H54 (cell line): ENCODE measurements around the gene DCAF8.

Experiments
- DNase-seq: peaks from one replicate; pipeline ENCODE4 v3.0.0; 2011; ENCODE audit warnings: low spot score, mixed read lengths; ENCODE audit not compliant: insufficient read length
- FAIRE-seq: peaks from 3 replicates; lab custom pipeline; 2011; peaks lifted over from hg19 to GRCh38; lab: Jason Lieb, UNC
- POLR2A ChIP-seq: IDR thresholded peaks from 2 replicates; pipeline ENCODE4 v1.6.1; 2011; ENCODE audit warnings: low read depth, mild to moderate bottlenecking, low read length

Gene DCAF8

DNA sequence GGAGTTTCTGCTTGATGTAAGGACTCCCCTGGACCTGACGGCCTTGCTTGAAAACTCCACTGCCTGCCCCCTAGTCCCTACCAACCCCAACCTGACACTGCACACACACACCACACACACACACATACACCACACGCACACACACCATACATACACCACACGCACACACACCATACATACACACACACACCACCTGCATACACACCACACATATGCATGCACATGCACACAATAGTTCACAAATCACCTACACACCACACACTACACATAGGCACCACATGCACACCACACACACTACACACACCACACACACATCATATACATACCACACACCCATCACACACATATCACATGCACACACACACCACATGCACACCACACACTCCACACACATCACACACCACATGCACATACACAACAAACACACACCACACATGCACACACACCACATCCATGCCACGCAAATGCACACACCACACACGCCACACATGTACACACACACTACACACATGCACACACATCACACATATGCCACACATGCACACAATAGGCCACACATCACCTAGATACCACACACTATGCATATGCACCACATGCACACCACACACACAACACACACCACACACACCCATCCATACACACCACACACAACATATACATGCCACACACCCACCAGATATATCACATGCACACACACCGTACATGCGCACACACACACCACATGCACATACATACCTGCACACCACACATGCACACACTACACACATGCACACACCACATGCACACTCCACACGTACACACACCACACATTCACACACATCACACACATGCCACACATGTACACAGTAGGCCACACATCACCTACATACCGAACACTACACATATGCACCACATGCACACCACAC is 68.3 kb downstream of the DCAF8 start:
- FAIRE-seq, result no peak
- no peak for DNase-seq
- no peak for TF ChIP-seq POLR2A

DNA sequence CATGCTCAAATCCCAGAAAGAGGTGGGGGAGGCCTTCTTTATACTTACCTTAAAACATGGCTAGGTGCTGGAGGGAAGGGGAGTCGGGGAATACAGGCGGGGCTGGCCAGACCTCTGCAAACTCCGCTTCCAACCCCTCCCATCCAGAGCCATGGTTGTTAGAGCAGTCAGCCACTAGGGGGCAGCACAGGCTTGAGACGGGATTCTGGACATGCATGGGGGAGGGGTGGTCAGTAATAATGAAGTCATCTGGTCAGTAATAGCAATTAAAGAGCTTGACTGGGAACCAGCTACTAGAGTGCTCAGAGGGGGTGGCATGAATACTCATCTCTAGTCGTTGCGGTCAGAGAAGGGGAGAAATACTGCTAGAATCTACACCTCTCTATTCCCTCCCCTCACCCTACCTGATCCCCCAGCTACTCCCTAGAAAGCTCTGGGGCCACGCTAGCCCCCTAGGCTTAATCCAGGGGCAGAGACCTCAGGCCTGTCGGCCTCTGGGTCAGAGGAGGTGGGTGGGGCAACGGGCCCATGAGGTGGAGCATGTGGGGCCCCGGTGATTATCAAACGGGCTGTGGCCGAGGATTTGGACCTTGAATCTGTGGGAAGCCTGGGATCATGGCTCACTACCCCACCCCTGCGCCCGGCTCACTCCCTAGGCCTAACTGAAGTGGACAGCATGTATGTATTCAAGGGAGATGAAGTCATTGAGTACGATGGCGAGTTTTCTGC is 69.1 kb downstream of the DCAF8 start:
- DNase-seq (peak; percentile 78), FAIRE-seq (no peak)
- no peak for TF ChIP-seq POLR2A

DNA sequence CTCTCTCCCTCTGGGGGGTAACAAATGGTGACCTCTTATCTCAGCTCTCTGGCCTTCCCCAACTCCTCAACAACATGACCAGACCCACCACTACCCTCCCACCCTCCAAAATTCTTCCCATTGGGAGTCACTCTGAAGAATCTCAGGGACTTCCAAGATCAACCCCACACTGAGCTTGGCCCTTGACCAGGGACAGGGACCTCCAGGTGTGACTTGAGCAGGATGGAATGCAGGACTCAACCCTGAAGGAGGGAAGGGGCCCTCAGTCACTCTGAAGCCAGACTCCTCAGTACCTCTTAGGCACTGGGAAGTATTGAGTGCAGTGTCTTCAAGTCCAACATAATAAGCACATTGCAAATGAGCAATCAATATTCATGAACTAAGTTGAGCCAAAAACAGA is 70.1 kb downstream of the DCAF8 start:
- DNase-seq (no peak), FAIRE-seq (no peak)
- TF ChIP-seq POLR2A, result no peak

DNA sequence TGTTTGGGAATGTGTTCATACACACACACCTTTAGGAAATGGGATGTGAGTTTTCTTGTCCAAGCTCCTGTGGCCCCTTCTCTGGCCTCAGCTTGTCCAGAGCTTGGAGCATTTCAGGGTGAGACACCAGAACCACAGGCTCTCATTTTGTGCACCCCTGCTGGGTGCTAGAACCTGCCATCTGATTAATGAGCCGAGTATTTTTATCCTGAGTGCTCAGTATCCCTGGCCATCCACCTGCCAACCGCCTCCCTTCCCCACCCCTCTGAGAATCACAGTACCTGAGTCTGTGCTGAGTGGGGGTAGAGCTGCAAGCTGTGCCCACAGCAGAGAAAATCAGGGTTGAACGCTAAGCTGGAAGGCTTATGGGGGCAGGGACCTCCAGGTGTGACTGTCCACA is 70.6 kb downstream of the DCAF8 start:
- DNase-seq (no peak), FAIRE-seq (no peak)
- TF ChIP-seq POLR2A, result no peak

DNA sequence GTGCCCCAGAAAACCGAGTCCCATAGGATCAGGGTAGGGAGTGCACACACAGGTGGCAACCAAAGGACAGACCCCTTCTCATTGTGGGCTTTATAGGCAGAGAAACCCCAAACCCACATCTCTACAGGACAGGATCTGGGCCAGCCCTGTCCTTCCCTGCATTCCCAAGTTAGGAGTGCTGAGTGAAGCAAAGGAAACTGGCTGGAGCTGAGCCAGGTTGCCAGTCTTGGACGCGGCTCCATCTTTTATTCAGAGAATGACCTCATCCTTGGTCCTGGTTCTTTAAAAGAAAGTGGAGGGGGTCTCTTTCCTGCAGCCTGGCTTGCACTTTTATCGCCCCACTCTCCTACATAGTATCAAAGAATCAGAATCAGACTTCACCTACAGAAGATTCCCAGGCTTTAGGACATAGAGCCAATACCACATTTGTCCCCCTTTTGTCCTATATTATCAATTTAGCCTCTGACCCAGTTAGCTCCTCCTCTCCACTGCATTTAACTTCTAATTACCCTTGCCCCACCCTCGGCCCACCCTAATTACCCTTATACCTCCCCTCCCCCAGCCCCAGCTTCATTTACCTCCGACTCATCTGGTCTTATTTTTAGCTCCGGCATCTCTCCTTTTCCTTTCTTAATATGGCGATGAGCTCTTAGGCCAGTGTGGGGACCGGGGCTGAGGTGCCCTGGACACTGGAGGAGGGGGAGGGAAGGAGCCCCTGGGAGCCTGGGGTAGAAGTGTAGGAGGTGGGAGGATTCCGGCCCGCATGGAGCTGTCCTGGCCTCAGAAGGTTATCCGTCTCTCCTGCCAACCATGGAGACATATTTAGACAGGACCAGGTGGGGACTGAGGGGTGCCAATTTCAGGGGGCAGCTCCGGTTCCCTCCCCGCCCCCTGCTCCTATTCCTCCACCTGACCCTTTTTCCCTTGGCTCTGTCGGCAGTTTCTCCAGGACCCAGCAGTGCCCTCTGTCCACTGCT is 72.4 kb downstream of the DCAF8 start, which contains the start of gene CASQ1:
TSS of gene CASQ1 (plus strand) at position 927 of the 977 bp plus-strand sequence. CDS start 177 bp downstream, outside the sequence.
- FAIRE-seq (no peak), DNase-seq (peak; percentile 47)
- no peak for TF ChIP-seq POLR2A

DNA sequence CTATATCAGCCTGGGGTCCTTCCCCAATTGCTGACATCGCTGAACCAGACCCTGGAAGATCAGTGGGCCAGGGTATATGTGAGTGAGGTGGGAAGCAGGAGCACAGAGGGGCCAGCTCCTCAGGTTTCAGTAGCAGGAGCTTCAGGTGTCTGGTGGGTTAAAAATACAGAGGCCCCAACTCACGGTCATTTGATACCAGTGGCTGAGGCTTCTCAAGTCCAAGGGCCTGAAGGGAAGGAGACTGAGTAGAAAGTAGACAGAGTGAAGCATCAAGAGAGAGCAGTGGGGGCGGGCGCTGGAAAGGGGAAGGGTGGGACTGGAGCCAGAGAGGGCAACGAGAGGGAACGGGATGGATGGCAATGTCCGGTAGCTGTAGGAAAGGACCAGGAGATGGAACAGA is 74.0 kb downstream of the DCAF8 start:
- no peak for TF ChIP-seq POLR2A

DNA sequence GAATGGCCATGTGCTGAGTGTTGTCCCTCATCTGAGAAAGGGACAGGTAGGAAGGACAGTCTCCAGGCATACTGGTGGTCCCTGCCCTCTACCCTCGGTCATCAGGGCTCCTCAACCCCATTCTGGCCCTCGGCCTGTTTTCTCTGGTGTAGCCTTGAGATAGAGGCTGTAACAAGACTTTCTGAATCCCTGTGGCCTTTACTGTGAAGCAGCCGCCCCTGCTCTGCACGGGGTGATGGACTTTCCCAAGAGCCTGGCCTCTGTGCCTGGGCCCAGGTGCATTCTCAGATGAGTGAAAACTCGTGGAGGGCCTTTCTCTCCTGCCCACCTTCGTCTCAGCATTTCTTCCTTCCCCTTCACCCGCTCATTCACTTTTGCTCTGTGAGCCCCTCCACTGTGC is 74.9 kb downstream of the DCAF8 start:
- no peak for FAIRE-seq

More for the DNA sequence above, 74.0 kb downstream of the DCAF8 start:
- FAIRE-seq (no peak), DNase-seq (no peak)

DNA sequence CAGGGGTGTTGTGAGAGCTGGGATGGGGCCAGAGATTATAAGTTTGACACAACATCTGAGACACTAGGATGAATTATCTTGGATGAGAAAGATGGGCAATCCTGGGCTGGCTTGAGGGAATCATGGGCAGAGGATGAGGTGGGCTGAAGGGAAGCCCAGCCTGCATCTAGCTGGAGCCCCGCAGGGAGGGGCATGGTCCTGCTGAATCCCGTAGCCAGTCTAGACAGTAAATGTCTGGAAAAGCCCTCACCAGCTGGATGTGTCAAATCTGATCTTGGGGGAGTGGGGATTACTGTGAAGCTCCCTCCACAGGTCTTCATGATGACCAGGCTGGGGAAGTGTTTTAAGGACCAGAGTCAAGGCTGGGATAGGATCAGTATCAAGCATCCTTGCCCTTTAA is 75.6 kb downstream of the DCAF8 start:
- no peak for FAIRE-seq
- TF ChIP-seq POLR2A, result no peak
- no peak for DNase-seq

More for the DNA sequence above, 74.9 kb downstream of the DCAF8 start:
- TF ChIP-seq POLR2A, result no peak
- no peak for DNase-seq

DNA sequence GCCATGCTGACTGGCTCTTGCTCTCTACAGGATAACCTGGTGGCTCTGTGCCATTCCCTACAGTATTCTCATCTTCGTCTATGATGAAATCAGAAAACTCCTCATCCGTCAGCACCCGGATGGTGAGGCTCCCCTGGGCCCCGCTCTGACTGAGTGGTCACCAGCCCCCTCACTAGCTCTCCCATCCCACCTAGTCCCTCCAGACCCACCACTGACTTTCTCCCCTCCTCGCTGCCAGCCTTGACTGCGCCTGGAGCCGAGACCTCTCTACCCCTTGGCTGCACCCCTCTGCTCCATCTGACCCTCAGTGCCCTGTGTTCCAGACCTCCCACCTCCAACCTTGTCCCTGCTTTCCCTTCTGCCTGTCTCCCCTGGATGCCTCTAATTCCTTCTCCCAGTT is 76.1 kb downstream of the DCAF8 start:
- FAIRE-seq (no peak), DNase-seq (no peak)
- no peak for TF ChIP-seq POLR2A

DNA sequence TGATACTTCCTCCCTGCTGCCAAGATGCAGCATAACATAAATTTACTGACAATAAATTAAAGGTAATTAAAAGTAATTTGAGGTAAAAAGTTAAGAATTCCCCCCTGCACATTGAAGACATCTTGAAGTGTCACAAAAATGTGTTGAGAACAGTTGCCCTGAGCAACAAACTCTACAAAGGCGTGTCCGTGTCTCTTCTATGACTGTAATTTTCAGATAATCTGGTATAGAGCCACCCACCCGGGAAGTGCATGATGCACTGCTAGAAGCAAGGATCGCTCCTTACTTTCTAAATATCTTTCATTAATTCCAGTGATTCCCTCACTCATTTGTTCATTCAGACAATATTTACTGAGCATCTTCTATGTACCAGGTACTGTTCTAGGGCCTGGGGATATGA is 83.0 kb downstream of the DCAF8 start:
- TF ChIP-seq POLR2A, result no peak
- DNase-seq (no peak), FAIRE-seq (no peak)

DNA sequence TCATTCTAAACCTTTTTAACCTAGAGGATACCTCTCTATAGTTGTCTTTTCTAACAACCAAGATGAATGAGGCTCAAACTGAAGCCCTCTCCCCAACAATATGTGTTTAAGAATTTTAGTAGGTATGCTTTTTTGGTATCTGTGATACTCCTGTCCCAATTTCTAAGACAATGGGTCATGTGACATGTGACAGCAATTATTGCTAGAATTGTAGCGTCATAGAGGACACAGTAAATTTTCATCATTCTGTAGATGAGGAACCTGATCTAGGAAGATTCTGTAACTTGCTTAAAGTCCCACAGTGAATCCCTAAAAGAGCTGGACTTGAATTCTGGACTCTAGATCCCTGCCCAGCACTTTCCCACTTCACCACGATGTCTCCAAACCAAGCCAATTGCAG is 83.6 kb downstream of the DCAF8 start:
- FAIRE-seq (no peak), DNase-seq (no peak)
- TF ChIP-seq POLR2A, result no peak

DNA sequence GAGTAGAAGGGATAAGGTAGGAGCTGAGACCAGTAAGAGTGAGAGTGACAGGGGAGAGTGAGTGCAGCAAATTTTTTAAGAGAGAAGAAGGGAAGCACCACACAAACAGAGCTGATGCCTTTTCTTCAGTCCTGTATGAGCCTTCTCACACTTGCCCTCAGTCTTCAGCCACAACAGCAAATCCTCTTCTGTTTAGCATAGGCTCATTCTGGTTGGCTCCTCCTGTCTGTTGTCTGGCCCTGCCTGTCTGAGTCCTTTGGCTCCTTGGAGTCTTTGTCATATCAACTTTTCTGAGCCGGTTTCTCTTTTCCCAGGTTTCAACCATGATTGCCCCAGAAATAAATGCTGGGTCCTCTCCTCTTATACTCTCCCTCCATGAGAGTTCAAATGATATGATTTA is 84.7 kb downstream of the DCAF8 start:
- DNase-seq (no peak), FAIRE-seq (no peak)
- no peak for TF ChIP-seq POLR2A

DNA sequence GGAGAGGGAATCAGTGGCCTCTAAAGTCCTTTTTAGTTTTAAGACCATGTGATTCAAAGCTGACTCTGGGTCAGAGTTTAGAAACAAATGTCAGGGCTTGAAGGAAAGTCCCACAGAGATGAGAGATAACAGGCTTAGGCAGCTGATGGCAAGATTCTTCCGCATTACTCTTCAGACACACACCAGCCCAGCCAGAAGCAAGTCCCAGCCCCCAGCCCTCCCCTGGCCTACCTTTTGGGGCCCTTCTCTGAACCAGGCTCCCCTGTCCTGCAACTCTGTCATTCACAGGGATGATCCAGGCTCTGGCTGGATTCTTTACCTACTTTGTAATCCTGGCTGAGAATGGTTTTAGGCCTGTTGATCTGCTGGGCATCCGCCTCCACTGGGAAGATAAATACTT is 85.1 kb downstream of the DCAF8 start:
- TF ChIP-seq POLR2A, result no peak
- DNase-seq (no peak), FAIRE-seq (no peak)

DNA sequence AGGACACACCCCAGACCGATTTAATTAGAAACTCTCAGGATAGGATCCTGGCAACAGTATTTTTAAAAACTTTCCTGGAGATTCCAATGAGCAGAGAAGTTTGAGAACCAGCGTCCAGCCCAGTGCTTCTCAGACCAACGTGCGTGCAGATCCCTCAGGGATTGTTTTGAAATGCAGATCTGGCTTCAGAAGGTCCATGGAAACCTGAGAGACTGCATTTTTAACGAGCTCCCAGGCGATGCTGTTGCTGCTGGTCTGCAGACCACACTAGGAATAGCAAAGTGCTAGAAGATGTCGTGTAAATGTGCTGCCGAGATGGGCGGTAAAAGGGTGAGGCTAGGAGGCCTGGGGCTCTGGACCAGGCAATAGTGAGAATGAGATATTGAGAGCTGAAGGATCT is 90.4 kb downstream of the DCAF8 start:
- TF ChIP-seq POLR2A, result no peak
- no peak for FAIRE-seq
- DNase-seq, result no peak
